Stimulated activated naive B cell treated with anti-CD40 and anti-IgM and Interleukin-4, amounts not matched to agents 10 μg/mL and 1 μg/mL and 100 μg/mL, for 72 hours (primary cell): ENCODE measurements around the gene PRC1.
A peak's percentile ranks its signal among the peaks of the same experiment; 100 is the strongest.

Experiments used
- ATAC-seq, 2 donors: fragments of 150-1000 bp; cut with Tn5 transposase; replicated peaks; 2 replicates each; pipeline ENCODE4 v1.10.0; 2021; ENCODE audit warnings: moderate library complexity in 1 of 2
- DNase-seq: peaks from one replicate; pipeline ENCODE4 v3.0.0; 2021
- H3K27ac Mint-ChIP-seq: one replicate; pipeline ENCODE4 v1.8.0; 2022; ENCODE audit warnings: mild to moderate bottlenecking, mixed read lengths
- H3K27me3 Mint-ChIP-seq, 2 donors: one replicate each; pipeline ENCODE4 v1.8.0; 2022; ENCODE audit warnings: mixed read lengths in 2 of 2
- H3K36me3 Mint-ChIP-seq, 2 donors: one replicate each; pipeline ENCODE4 v1.8.0; 2022; ENCODE audit warnings: mixed read lengths in 2 of 2, mild to moderate bottlenecking in 1 of 2
- H3K4me1 Mint-ChIP-seq, 2 donors: one replicate each; pipeline ENCODE4 v1.8.0; 2022; ENCODE audit warnings: mixed read lengths in 2 of 2, mild to moderate bottlenecking in 1 of 2
- H3K4me3 Mint-ChIP-seq, 2 donors: one replicate each; pipeline ENCODE4 v1.8.0; 2022; ENCODE audit warnings: mild to moderate bottlenecking in 2 of 2, mixed read lengths in 2 of 2, moderate library complexity in 1 of 2
- H3K9me3 Mint-ChIP-seq, 2 donors: one replicate each; pipeline ENCODE4 v1.8.0; 2022; ENCODE audit warnings: mixed read lengths in 2 of 2, mild to moderate bottlenecking in 1 of 2

The PRC1 gene

GRCh38 chr15:90942354-90943120, 51.8 kb downstream of the PRC1 start:
- H3K9me3 Mint-ChIP-seq, result no peaks in the 10 kb centered on the region
- peaks cover 39 to 48% of the 10 kb centered on the region in 2 donors for H3K36me3 Mint-ChIP-seq
- H3K27ac Mint-ChIP-seq, result no peak overlapping the region
- no peak for DNase-seq
- H3K27me3 Mint-ChIP-seq, result no peaks in the 10 kb centered on the region
- no peak for ATAC-seq
- H3K4me3 Mint-ChIP-seq, result no peak overlapping the region
- no peaks in the 10 kb centered on the region for H3K4me1 Mint-ChIP-seq

DNA sequence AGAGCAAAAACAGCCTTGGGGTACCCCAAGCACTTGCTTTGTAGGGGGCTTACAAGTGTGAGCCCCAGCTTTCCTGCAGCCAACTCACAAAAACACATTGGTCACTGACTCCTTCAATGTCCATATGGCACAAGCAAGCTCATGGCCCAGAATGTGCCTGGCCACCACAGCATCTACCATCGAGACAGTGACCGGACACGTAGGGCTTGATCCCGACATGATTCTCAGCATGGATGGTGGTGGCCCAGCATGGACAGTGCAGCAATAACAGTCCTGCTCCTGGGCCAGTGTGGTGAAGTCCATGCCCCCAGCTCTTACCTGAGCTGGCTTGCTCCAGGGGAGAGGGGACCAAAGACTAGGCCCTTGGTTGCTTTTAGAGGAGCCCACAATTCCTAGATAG, 53.3 kb downstream of the PRC1 start:
- DNase-seq (no peak), ATAC-seq (no peak)
- no peaks in the 10 kb centered on the region for H3K9me3 Mint-ChIP-seq
- H3K27ac Mint-ChIP-seq, result no peak overlapping the region
- H3K27me3 Mint-ChIP-seq, result no peaks in the 10 kb centered on the region
- H3K4me1 Mint-ChIP-seq, result peaks cover 6 to 11% of the 10 kb centered on the region in 2 donors
- H3K4me3 Mint-ChIP-seq, result no peak overlapping the region
- peaks cover 40 to 43% of the 10 kb centered on the region in 2 donors for H3K36me3 Mint-ChIP-seq

GRCh38 chr15:90939756-90940155, 54.6 kb downstream of the PRC1 start:
- Mint-ChIP-seq H3K4me1 (peaks cover 11 to 24% of the 10 kb centered on the region in 2 donors), H3K27ac (peak overlapping the region; percentile 47), H3K27me3 (no peaks in the 10 kb centered on the region), H3K4me3 (no peak overlapping the region), H3K36me3 (peaks cover 37 to 43% of the 10 kb centered on the region in 2 donors), H3K9me3 (no peaks in the 10 kb centered on the region)
- ATAC-seq (no peak), DNase-seq (no peak)

DNA sequence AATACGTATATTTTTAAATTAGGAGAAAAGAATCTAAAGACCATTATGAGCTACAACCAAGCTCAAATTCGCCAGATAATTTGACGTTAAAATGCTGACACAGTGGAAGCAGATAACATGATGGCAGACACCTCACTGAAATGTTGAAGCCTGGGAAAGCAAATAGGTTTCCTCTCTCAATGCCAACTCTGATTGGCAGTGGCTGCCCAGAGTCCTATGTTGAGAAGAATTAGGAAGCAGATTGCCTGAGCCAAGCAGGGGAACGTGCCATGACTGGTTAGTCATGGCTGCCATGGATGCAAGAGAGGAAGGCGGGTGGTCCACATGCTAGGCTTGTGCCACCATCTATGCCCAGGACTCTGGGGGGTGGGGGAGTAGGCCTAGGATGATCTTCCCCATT, 56.1 kb downstream of the PRC1 start:
- no peak overlapping the region for H3K4me3 Mint-ChIP-seq
- H3K27ac Mint-ChIP-seq, result no peak overlapping the region
- DNase-seq (no peak), ATAC-seq (no peak)
- H3K4me1 Mint-ChIP-seq, result peaks cover 19 to 35% of the 10 kb centered on the region in 2 donors
- H3K9me3 Mint-ChIP-seq, result no peaks in the 10 kb centered on the region
- H3K27me3 Mint-ChIP-seq, result no peaks in the 10 kb centered on the region
- peaks cover 33 to 38% of the 10 kb centered on the region in 2 donors for H3K36me3 Mint-ChIP-seq

DNA sequence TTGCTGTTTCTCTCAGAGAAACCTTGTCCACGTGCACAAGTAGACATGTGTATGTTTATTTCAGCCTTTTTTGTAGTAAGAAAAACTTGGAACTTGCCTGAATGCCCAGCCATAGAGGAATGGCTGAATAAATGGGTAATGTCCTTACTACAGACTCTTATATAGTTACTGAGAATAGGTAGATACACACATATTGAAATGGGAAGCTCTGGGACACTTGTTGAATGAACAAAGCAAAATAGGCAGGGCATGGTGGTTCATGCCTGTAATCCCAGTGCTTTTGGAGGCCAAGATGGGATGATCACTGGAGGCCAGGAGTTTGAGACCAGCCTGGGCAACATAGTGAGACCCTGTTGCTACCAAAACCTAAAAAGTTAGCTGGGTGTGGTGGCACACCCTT, 57.5 kb downstream of the PRC1 start:
- peaks cover 22 to 46% of the 10 kb centered on the region in 2 donors for H3K4me1 Mint-ChIP-seq

DNA sequence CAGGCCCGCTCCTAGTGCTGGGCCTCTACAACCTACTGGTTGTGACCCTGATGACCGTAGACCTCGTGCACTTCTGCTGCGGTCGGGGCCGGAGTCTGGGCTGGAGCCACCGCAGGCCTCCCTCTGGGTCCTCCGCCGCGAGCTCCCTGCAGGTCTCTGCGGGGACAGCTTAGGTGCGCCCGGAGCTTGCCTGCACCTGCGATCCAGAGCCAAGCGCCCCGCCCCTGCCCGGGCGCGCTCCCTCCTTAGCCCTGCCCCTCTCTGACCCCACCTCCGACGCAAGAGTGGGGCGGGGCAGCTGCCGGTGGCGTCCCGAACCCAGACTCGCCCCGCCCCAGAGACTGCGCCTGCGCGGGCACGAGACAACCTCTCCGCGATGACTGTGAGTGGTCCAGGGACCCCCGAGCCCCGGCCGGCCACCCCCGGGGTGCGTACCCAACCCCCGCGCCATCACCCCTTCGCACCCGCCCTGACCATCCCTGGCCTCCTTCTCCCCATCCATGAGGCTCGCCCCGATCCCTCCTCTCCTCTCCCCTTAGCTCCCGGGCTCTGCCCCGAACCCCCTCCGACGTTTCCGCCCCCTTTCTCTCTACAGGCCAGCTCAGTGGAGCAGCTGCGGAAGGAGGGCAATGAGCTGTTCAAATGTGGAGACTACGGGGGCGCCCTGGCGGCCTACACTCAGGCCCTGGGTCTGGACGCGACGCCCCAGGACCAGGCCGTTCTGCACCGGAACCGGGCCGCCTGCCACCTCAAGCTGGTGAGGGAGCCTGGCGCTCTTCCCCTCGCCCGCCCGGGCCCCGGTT, 59.2 kb downstream of the PRC1 start, which contains the start of gene UNC45A:
TSS of gene UNC45A (plus strand) at position 337 of the 803 bp plus-strand sequence. CDS start at position 377, 40 bp downstream.
- peak within 1 kb of the TSS; percentile 95 for H3K27ac Mint-ChIP-seq
- ATAC-seq, result peak; percentile 74 to 79
- H3K4me1 Mint-ChIP-seq, result peaks cover 35 to 59% of the 10 kb centered on the region in 2 donors
- no peaks in the 10 kb centered on the region for H3K9me3 Mint-ChIP-seq
- peak within 1 kb of the TSS; percentile 97 to 98 for H3K4me3 Mint-ChIP-seq
- peaks cover 17 to 18% of the 10 kb centered on the region in 2 donors for H3K36me3 Mint-ChIP-seq
- no peaks in the 10 kb centered on the region for H3K27me3 Mint-ChIP-seq
- DNase-seq, result peak; percentile 88

More for the DNA sequence above, 57.5 kb downstream of the PRC1 start:
- Mint-ChIP-seq H3K4me3 (peak overlapping the region in 1 of 2 donors; percentile 97), H3K27ac (no peak overlapping the region), H3K27me3 (no peaks in the 10 kb centered on the region), H3K36me3 (peaks cover 26 to 29% of the 10 kb centered on the region in 2 donors), H3K9me3 (no peaks in the 10 kb centered on the region)
- DNase-seq (no peak), ATAC-seq (no peak)

GRCh38 chr15:90934256-90934948, 59.9 kb downstream of the PRC1 start:
- H3K4me3 Mint-ChIP-seq, result peak overlapping the region; percentile 97 to 98
- peak; percentile 46 to 48 for ATAC-seq
- DNase-seq, result peak; percentile 83
- peaks cover 9 to 11% of the 10 kb centered on the region in 2 donors for H3K36me3 Mint-ChIP-seq
- H3K9me3 Mint-ChIP-seq, result no peaks in the 10 kb centered on the region
- no peaks in the 10 kb centered on the region for H3K27me3 Mint-ChIP-seq
- H3K27ac Mint-ChIP-seq, result peak overlapping the region; percentile 84
- peaks cover 35 to 59% of the 10 kb centered on the region in 2 donors for H3K4me1 Mint-ChIP-seq

DNA sequence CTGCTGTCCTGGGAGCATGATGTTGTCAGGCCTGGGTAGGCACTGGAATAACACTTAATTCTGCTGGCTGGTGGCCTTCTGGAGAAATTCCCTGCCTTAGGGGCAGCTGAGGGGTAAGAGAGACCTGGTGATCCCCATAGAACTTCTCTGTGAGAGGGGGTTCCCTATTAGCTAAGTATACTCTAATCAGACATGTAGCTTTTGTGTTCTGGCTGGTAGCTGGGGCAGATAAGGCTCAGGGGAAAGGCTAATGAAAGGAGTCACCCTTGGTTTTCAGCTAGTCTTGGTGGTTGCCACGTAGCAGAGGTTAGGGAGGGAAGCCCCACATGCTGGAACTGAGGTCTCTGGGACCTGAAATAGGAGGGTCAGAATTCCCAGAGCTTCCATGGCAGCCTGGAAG, 61.0 kb downstream of the PRC1 start:
- no peaks in the 10 kb centered on the region for H3K27me3 Mint-ChIP-seq
- no peak overlapping the region for H3K27ac Mint-ChIP-seq
- H3K4me3 Mint-ChIP-seq, result no peak overlapping the region
- ATAC-seq (no peak), DNase-seq (no peak)
- peaks cover 35 to 63% of the 10 kb centered on the region in 2 donors for H3K4me1 Mint-ChIP-seq
- peaks cover 6 to 9% of the 10 kb centered on the region in 2 donors for H3K36me3 Mint-ChIP-seq
- no peaks in the 10 kb centered on the region for H3K9me3 Mint-ChIP-seq

GRCh38 chr15:90932660-90932991, 61.7 kb downstream of the PRC1 start:
- DNase-seq (no peak), ATAC-seq (no peak)
- Mint-ChIP-seq H3K36me3 (peaks cover 6 to 7% of the 10 kb centered on the region in 2 donors), H3K4me1 (peaks cover 35 to 66% of the 10 kb centered on the region in 2 donors), H3K27ac (peak overlapping the region; percentile 98), H3K4me3 (peak overlapping the region; percentile 96 to 98), H3K27me3 (no peaks in the 10 kb centered on the region), H3K9me3 (no peaks in the 10 kb centered on the region)

GRCh38 chr15:90931828-90932659, 62.3 kb downstream of the PRC1 start, which contains the start of gene HDDC3:
Gene HDDC3 (minus strand): TSS chr15:90932549. CDS start chr15:90932540, 9 bp downstream.
- H3K4me3 Mint-ChIP-seq, result peak within 1 kb of the TSS; percentile 96 to 98
- ATAC-seq (peak; percentile 65), DNase-seq (peak; percentile 85)
- H3K27ac Mint-ChIP-seq, result peak within 1 kb of the TSS; percentile 98
- peaks cover 35 to 65% of the 10 kb centered on the region in 2 donors for H3K4me1 Mint-ChIP-seq
- H3K36me3 Mint-ChIP-seq, result peaks cover 6 to 7% of the 10 kb centered on the region in 2 donors
- no peaks in the 10 kb centered on the region for H3K9me3 Mint-ChIP-seq
- no peaks in the 10 kb centered on the region for H3K27me3 Mint-ChIP-seq

DNA sequence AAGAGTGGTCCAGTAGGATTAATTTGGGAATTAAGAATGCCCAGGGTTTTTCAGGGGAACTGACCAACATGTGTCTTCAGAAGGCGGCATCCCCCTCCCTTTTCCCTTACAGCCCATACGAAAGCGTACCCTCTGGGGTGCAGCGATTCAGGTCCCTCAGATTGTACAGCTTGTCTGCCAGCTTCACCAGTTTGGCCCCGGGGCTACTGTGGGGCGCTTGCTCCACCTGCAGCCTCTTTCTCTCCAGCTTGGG, 62.8 kb downstream of the PRC1 start:
- no peak for ATAC-seq

DNA sequence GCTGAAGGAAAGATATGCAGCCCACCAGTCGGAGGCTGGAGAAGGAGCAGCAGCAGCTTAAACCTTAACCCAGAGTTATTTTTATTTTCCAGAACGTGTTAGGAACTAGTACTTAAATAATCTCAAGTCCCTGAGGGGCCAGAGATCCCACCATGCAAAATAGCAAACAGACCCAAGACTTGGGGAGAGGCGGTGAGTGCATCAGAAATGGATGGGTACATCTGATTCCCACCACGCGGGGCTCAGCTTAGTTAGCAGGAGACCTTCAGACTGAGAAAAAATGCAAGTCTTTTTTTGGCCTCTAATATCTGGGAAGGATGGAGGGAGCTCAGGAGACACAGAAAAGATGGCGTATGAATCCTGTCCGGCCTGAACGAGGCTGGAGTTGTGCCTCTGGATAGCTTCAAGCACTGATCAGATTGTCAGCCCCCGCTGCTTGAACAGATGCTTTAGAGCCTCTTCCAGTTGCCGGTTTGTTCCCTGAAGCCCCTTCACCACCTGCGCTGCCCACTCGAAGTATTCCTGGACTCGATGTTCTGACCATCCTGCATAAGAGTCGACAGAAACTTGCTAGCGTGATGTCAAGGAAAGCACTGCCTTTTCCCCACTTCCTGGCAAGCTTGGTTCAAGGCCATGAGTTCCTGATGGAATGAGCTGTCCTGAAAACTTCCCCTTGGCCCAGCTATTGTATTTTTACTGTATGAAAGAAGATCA, 63.3 kb downstream of the PRC1 start:
- H3K27me3 Mint-ChIP-seq, result no peaks in the 10 kb centered on the region
- H3K27ac Mint-ChIP-seq, result peak overlapping the region; percentile 98
- no peak for DNase-seq
- no peaks in the 10 kb centered on the region for H3K9me3 Mint-ChIP-seq
- peaks cover 29 to 54% of the 10 kb centered on the region in 2 donors for H3K4me1 Mint-ChIP-seq
- H3K4me3 Mint-ChIP-seq, result peak overlapping the region; percentile 96 to 98
- no peak for ATAC-seq
- peaks cover under 1 to 2% of the 10 kb centered on the region in 2 donors for H3K36me3 Mint-ChIP-seq

More for the DNA sequence above, 62.8 kb downstream of the PRC1 start:
- no peak for DNase-seq
- Mint-ChIP-seq H3K27me3 (no peaks in the 10 kb centered on the region), H3K4me1 (peaks cover 33 to 59% of the 10 kb centered on the region in 2 donors), H3K36me3 (peaks cover 6% of the 10 kb centered on the region in 2 donors), H3K9me3 (no peaks in the 10 kb centered on the region), H3K27ac (peak overlapping the region; percentile 98), H3K4me3 (peak overlapping the region; percentile 96 to 98)
